Measurements from ENCODE around the gene PCSK4. TPM values are rescaled to one million over a fixed set of nuclear protein-coding genes. Genes with fewer than 3 reads are reported as not detected.

The PCSK4 gene
- total RNA-seq, 1 donor from 2014 or later = 7.4 TPM

GRCh38 chr19:1488282-1488601 lies 1.9 kb downstream of the PCSK4 start:
- H3K4me1 ChIP-seq = peaks cover 16% of the 10 kb centered on the region
- no peak overlapping the region for H3K27ac ChIP-seq
- no peaks in the 10 kb centered on the region for H3K9me3 ChIP-seq
- peaks cover 8% of the 10 kb centered on the region for H3K27me3 ChIP-seq (ENCODE audit: low read depth)
- intact Hi-C loops (cut with DNase I) = no loop called here
- no peaks in the 10 kb centered on the region for H3K36me3 ChIP-seq
- no peak for DNase-seq
- TF ChIP-seq CTCF (IDR thresholded peaks at IDR 0.05) = no peak
- no peak for ATAC-seq
- H3K4me3 ChIP-seq = no peak overlapping the region

DNA sequence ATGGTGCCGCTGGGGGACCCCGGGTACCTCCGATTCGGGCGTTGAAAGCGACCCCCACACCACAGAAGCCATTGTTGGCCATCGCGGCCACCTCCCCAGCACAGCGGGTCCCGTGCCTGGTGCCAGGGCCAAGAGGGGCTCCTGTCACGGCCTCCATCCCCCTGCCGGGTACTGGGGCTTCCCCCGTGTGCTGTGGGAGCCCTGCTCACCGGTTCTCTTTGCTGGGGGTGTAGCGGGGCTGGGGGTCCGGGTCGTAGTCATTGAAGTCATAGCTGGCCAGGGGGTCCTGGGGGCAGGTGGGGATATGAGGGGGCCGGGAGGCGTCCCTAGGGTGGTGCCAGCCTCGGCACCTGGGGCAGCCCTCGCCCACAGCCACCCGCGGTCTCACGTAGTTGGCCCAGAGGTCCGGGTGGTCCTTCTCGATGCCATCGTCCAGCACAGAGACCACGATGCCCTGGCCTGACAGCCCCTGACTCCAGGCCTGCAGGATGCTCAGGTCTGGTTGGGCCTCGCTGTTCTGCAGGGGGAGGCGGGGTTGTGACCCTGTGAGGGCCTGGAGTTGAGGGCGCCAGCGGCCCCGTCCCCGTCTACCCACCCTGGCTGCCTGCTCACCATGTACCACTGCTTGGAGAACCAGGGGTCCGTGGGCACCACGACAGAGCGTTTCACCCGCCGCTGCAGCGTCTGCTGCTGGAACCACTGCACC lies 2.4 kb downstream of the PCSK4 start:
- peak; percentile 43 for DNase-seq
- no peak for ATAC-seq
- no peak for TF ChIP-seq CTCF (IDR thresholded peaks at IDR 0.05)

DNA sequence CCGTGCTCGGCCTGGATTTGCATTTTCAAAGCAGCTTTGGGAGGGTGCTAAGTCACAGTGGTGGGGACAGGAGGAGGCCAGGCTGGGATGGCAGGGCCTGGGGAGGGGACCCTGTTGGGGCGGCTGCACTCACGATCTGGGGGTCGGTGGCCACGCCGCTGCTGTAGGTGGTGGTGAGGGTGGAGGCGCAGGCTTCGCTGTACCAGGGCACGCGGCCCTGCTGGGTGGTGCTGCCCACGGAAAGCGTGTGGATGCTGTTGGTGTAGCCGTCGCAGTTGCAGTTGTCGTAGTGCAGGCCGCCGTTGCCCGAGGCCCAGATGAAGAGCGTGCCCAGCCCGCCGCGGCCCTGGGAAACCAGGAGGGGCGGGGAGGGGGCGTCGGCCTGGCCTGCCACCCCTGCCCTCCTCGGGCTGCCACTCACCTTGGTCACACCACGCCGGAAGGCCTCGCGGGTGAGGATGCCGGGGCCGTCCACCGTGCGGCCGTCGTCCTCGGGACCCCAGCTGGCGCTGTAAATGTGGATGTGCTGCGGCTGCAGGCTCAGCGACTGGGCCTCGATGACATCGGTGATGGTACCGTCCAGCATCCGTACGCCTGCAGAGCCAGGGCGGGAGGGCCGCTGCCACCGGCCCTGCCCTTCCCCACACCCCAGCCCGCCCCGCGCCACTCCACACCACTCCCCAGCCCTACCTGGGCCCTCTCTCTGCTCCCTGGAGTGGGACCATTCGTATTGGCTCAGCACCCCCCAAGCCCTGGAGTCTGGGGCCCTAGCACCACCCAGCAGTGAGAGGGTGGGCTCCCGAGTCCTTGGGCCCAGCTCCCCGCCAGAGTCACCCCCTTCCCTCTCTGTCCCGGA lies 3.2 kb downstream of the PCSK4 start:
- DNase-seq (no peak), ATAC-seq (no peak)
- TF ChIP-seq CTCF (IDR thresholded peaks at IDR 0.05) = no peak
- H3K36me3 ChIP-seq = no peaks in the 10 kb centered on the region
- no peak overlapping the region for H3K4me3 ChIP-seq
- peaks cover 16% of the 10 kb centered on the region for H3K4me1 ChIP-seq
- intact Hi-C loops (cut with DNase I) = no loop called here
- no peaks in the 10 kb centered on the region for H3K9me3 ChIP-seq
- H3K27me3 ChIP-seq (ENCODE audit: low read depth) = peaks cover 7% of the 10 kb centered on the region
- no peak overlapping the region for H3K27ac ChIP-seq

More for the DNA sequence above, 2.4 kb downstream of the PCSK4 start:
- H3K4me3 ChIP-seq = no peak overlapping the region
- H3K4me1 ChIP-seq = peaks cover 16% of the 10 kb centered on the region
- H3K9me3 ChIP-seq = no peaks in the 10 kb centered on the region
- H3K36me3 ChIP-seq = no peaks in the 10 kb centered on the region
- peaks cover 8% of the 10 kb centered on the region for H3K27me3 ChIP-seq (ENCODE audit: low read depth)
- no peak overlapping the region for H3K27ac ChIP-seq
- intact Hi-C loops (cut with DNase I) = no loop called here

- H3K36me3 ChIP-seq = no peaks in the 10 kb centered on the region
- no peaks in the 10 kb centered on the region for H3K9me3 ChIP-seq
- ATAC-seq = no peak
- no peak for DNase-seq
- TF ChIP-seq CTCF (IDR thresholded peaks at IDR 0.05) = no peak
- H3K27me3 ChIP-seq (ENCODE audit: low read depth) = no peaks in the 10 kb centered on the region
- H3K4me3 ChIP-seq = no peak overlapping the region
- intact Hi-C loops (cut with DNase I) = no loop called here
- peaks cover 4% of the 10 kb centered on the region for H3K4me1 ChIP-seq
- no peak overlapping the region for H3K27ac ChIP-seq
Measured at GRCh38 chr19:1483979-1484428, 6.1 kb downstream of the PCSK4 start.

DNA sequence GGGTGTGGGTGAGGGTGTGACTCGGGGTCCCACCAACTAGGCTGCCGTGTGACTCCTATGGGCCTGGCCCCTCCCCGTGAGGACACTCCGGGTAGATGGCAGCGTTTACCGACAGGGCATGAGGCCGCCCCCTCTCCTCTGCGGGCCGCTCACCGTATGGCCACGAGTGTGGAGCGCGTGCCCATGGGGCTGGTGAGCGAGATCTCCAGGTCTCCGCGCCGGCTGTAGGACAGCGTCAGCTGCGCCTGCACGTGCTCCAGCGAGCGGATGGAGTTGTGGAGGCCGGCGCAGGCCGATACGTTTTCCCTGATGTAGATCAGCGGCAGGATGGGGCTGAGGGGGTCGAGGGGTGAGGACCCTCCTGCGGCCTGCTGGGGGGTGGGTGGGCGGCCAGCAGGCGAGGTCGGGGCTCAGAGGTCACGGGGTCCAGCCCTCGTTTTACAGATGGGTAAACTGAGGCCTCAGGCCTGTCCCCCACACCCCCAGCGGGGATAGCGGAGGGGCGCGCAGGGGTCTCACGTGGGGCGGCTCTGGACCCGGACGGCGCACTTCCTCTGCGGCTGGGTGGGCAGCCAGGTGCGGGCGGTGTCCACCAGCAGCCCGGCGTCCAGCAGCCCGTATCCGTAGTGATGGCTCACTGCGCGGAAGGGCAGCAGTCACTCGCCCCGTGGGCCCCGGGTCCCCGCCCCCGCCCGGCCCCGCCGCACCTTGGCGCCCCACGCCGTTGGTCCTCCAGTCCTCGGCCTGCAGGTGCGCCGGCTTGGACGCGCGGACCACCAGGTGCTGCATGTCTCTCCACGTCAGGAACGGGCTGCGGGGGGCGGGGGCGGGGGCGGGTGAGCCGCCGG lies 6.8 kb downstream of the PCSK4 start:
- TF ChIP-seq CTCF (IDR thresholded peaks at IDR 0.05) = no peak
- ATAC-seq (no peak), DNase-seq (peak; percentile 46)

More for the DNA sequence above, 6.8 kb downstream of the PCSK4 start:
- H3K27me3 ChIP-seq (ENCODE audit: low read depth) = no peaks in the 10 kb centered on the region
- H3K36me3 ChIP-seq = no peaks in the 10 kb centered on the region
- no peaks in the 10 kb centered on the region for H3K9me3 ChIP-seq
- peaks cover 5% of the 10 kb centered on the region for H3K4me1 ChIP-seq
- intact Hi-C loops (cut with DNase I) = no loop called here
- no peak overlapping the region for H3K4me3 ChIP-seq
- no peak overlapping the region for H3K27ac ChIP-seq

Measured in lower lobe of right lung (tissue), 2 donors.